Fibroblast of lung (primary cell): ENCODE measurements around the gene MTHFD2.

Experiments
- CTCF ChIP-seq, 2 donors: IDR thresholded peaks in 1 of 2; conservative IDR thresholded peaks in 1 of 2; 1 replicate in 1 of 2; 2 replicates in 1 of 2; pipeline ENCODE4 v1.5.1; 2011 to 2012; ENCODE audit warnings: low read length in 2 of 2, control low read depth in 1 of 2, inconsistent platforms in 1 of 2, low read depth in 1 of 2, mild to moderate bottlenecking in 1 of 2
- EZH2 ChIP-seq: IDR thresholded peaks from 2 replicates; pipeline ENCODE4 v1.5.1; 2012; ENCODE audit warnings: low read length, control low read depth, mild to moderate bottlenecking; ENCODE audit errors: missing control alignments

GRCh38 chr2:74252036-74252435, 53.6 kb downstream of the MTHFD2 start:
- no peak for TF ChIP-seq CTCF (conservative IDR thresholded peaks at IDR 0.05 in 1 of 2, IDR thresholded peaks at IDR 0.05 in 1 of 2; ENCODE audit: low read depth in 1 of 2, low read length in 2 of 2)
- no peak for TF ChIP-seq EZH2
